MCF 10A (cell line): ENCODE data around the gene TTC9C. TPM values are rescaled to one million over a fixed set of nuclear protein-coding genes. Genes with fewer than 3 reads are reported as not detected.
"Not testable (repeated sequence)": the region's sequence is repeated elsewhere in the genome, so short reads cannot be mapped to it uniquely, and the experiment has no call there.

ENCODE experiments used
- BruUV-seq: library from RNA; stranded (reverse); fragments of 400-500 nt; replicated peaks from 2 replicates; lab custom pipeline; 2021; lab: Mats Ljungman, UMichigan
- CTCF ChIA-PET: fragments of 300-600 bp; sonication (Branson Sonifier 250); formaldehyde crosslinking; extraction: SDS; loops from one replicate; lab custom pipeline; 2021; ENCODE audit warnings: antibody characterized with exemption, inconsistent platforms; lab: Yijun Ruan, JAX
- POLR2A ChIA-PET: fragments of 300-600, 350-650 bp; sonication (Branson Sonifier 250); formaldehyde crosslinking; extraction: SDS; loops from one replicate; lab custom pipeline; 2020; ENCODE audit warnings: antibody characterized with exemption, inconsistent platforms; lab: Yijun Ruan, JAX
- DNase-seq: peaks from one replicate; pipeline ENCODE4 v3.0.0-alpha.2; 2018; ENCODE audit not compliant: unreplicated experiment
- H3K27ac Mint-ChIP-seq: one replicate; pipeline ENCODE4 v1.8.0; 2022; ENCODE audit warnings: mild to moderate bottlenecking, low read depth, mixed read lengths; ENCODE audit not compliant: unreplicated experiment
- H3K27me3 Mint-ChIP-seq: one replicate; pipeline ENCODE4 v1.8.0; 2022; ENCODE audit warnings: mixed read lengths; ENCODE audit not compliant: insufficient read depth, unreplicated experiment
- H3K36me3 Mint-ChIP-seq: one replicate; pipeline ENCODE4 v1.8.0; 2022; ENCODE audit warnings: mild to moderate bottlenecking, moderate library complexity, mixed read lengths; ENCODE audit not compliant: insufficient read depth, unreplicated experiment
- H3K4me1 Mint-ChIP-seq: one replicate; pipeline ENCODE4 v1.8.0; 2022; ENCODE audit warnings: mixed read lengths; ENCODE audit not compliant: insufficient read depth, unreplicated experiment
- H3K4me3 Mint-ChIP-seq: one replicate; pipeline ENCODE4 v1.8.0; 2022; ENCODE audit warnings: mild to moderate bottlenecking, moderate library complexity, mixed read lengths; ENCODE audit not compliant: unreplicated experiment
- H3K9me3 Mint-ChIP-seq: one replicate; pipeline ENCODE4 v1.8.0; 2022; ENCODE audit warnings: mixed read lengths; ENCODE audit not compliant: unreplicated experiment
- CTCF ChIP-seq: fragments of 200-600 bp; IDR thresholded peaks from one replicate; pipeline ENCODE4 v1.8.0; 2022; ENCODE audit warnings: antibody characterized with exemption, mild to moderate bottlenecking; ENCODE audit not compliant: unreplicated experiment
- intact Hi-C: fragments of 100-400 bp; cut with micrococcal nuclease; formaldehyde crosslinking; loops from 2 replicates; pipeline ENCODE4 v1.14.1; 2022
- total RNA-seq: library from RNA; stranded (reverse); gene quantifications from 2 replicates; pipeline ENCODE4 v1.2.3, GENCODE V29; 2022

Gene TTC9C
- total RNA-seq, 1 experiment from 2014 or later, result 27.3 TPM

- no peak for TF ChIP-seq CTCF
- ChIA-PET CTCF (interaction anchor here (0.6 to 3.1 kb wide), 5 partner anchors 27 to 228 kb away, joined by 3 to 22 read pairs (median 3); partner anchors contain the start of gene ZBTB3), POLR2A (interaction anchor here (0.7 to 10.3 kb wide), 35 partner anchors 11 to 1500 kb away, joined by 3 to 197 read pairs (median 13); partner anchors contain the start of genes AHNAK, B3GAT3, BSCL2 and C11orf98)
- no peak for DNase-seq
- peak overlapping the region; percentile 92 for H3K4me3 Mint-ChIP-seq
- intact Hi-C loops, result no loop called here
- H3K27me3 Mint-ChIP-seq, result no peaks in the 10 kb centered on the region
- peaks cover 64% of the 10 kb centered on the region for H3K36me3 Mint-ChIP-seq
- BruUV-seq, result TSS peak; percentile 18
- peaks cover 16% of the 10 kb centered on the region for H3K4me1 Mint-ChIP-seq
- H3K9me3 Mint-ChIP-seq, result no peaks in the 10 kb centered on the region
- H3K27ac Mint-ChIP-seq, result peak overlapping the region; percentile 97
These were observed 1.4 kb upstream of the TTC9C start for GRCh38 chr11:62726915-62727164.

GRCh38 chr11:62727165-62727871 is 968 bp upstream of the TTC9C start, which contains the start of gene HNRNPUL2:
HNRNPUL2 (minus strand) TSS chr11:62727457; CDS start chr11:62727156, 301 bp downstream.
- H3K36me3 Mint-ChIP-seq, result peaks cover 64% of the 10 kb centered on the region
- intact Hi-C loops, result no loop called here
- DNase-seq, result peak; percentile 97
- H3K9me3 Mint-ChIP-seq, result no peaks in the 10 kb centered on the region
- H3K4me3 Mint-ChIP-seq, result peak within 1 kb of the TSS; percentile 92
- ChIA-PET POLR2A (interaction anchor here (0.6 to 10.3 kb wide), 45 partner anchors 11 to 1500 kb away, joined by 3 to 197 read pairs (median 8); partner anchors contain the start of genes AHNAK, B3GAT3, BSCL2 and C11orf98), CTCF (interaction anchor here (0.6 to 3.1 kb wide), 8 partner anchors 26 to 333 kb away, joined by 3 to 22 read pairs (median 4); partner anchors contain the start of gene ZBTB3)
- H3K4me1 Mint-ChIP-seq, result peaks cover 16% of the 10 kb centered on the region
- no peaks in the 10 kb centered on the region for H3K27me3 Mint-ChIP-seq
- H3K27ac Mint-ChIP-seq, result peak within 1 kb of the TSS; percentile 97
- BruUV-seq, result no TSS peak
- TF ChIP-seq CTCF, result no peak

GRCh38 chr11:62727872-62728170 is 465 bp upstream of the TTC9C start:
- peak; percentile 99 for DNase-seq
- Mint-ChIP-seq H3K4me3 (peak overlapping the region; percentile 92), H3K36me3 (peaks cover 64% of the 10 kb centered on the region), H3K9me3 (no peaks in the 10 kb centered on the region), H3K27ac (peak overlapping the region; percentile 97), H3K27me3 (no peaks in the 10 kb centered on the region), H3K4me1 (peaks cover 16% of the 10 kb centered on the region)
- no TSS peak for BruUV-seq
- TF ChIP-seq CTCF, result no peak
- ChIA-PET POLR2A (interaction anchor here (0.6 to 10.3 kb wide), 46 partner anchors 10 to 1499 kb away, joined by 3 to 197 read pairs (median 8); partner anchors contain the start of genes AHNAK, B3GAT3, BSCL2 and C11orf98), CTCF (interaction anchor here (0.6 to 3.1 kb wide), 5 partner anchors 47 to 333 kb away, joined by 3 to 22 read pairs (median 4); no protein-coding TSS in a partner anchor)
- intact Hi-C loops, result loop anchor here (2.0 kb wide), 1 partner anchor 135 kb away; no protein-coding TSS in a partner anchor

GRCh38 chr11:62730076-62730475 is 1.8 kb downstream of the TTC9C start:
- intact Hi-C loops, H3K4me1 Mint-ChIP-seq, H3K9me3 Mint-ChIP-seq, BruUV-seq, H3K27me3 Mint-ChIP-seq, DNase-seq: not testable (repeated sequence)
- peak overlapping the region; percentile 54 for H3K27ac Mint-ChIP-seq
- peaks cover 65% of the 10 kb centered on the region for H3K36me3 Mint-ChIP-seq
- POLR2A ChIA-PET, result interaction anchor here (0.6 to 10.3 kb wide), 23 partner anchors 18 to 204 kb away, joined by 3 to 197 read pairs (median 19); partner anchors contain the start of genes B3GAT3, BSCL2, C11orf98 and CSKMT
- CTCF ChIA-PET, result interaction anchor here (1.0 to 1.7 kb wide), 5 partner anchors 23 to 131 kb away, joined by 3 to 9 read pairs (median 3); no protein-coding TSS in a partner anchor
- H3K4me3 Mint-ChIP-seq, result peak overlapping the region; percentile 92
